ENCODE data around the gene RNFT2. TPM values are rescaled to one million over a fixed set of nuclear protein-coding genes. Genes with fewer than 3 reads are reported as not detected.

The RNFT2 gene
- total RNA-seq, 6 experiments from 2014 or later: 0.09 to 2.1 (median 0.75) TPM

DNA sequence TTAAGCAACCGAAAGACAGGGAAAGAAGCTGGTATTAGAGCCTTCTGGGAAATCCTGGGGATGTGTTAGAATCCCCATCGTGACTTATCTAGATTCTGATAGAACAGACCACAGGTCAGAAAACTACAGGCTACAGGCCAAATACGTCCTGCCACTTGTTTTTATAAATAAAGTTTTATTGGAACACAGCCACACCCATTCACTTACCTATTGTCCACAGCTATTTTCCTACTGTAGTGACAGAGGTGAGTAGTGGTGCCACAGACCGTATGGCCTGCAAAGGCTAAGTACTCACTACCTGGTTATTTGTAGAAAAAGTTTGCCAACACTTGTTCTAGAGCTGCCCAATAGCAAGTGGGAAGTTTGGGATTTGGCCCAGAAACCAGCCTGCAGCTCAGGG, 89.3 kb downstream of the RNFT2 start:
- WGBS (ENCODE audit: insufficient coverage, low coverage, low lambda C conversion rate, missing lambda C conversion rate): 64% methylated on average over 4 of the region's 4 CpGs
- TF ChIP-seq, protein P1, sequence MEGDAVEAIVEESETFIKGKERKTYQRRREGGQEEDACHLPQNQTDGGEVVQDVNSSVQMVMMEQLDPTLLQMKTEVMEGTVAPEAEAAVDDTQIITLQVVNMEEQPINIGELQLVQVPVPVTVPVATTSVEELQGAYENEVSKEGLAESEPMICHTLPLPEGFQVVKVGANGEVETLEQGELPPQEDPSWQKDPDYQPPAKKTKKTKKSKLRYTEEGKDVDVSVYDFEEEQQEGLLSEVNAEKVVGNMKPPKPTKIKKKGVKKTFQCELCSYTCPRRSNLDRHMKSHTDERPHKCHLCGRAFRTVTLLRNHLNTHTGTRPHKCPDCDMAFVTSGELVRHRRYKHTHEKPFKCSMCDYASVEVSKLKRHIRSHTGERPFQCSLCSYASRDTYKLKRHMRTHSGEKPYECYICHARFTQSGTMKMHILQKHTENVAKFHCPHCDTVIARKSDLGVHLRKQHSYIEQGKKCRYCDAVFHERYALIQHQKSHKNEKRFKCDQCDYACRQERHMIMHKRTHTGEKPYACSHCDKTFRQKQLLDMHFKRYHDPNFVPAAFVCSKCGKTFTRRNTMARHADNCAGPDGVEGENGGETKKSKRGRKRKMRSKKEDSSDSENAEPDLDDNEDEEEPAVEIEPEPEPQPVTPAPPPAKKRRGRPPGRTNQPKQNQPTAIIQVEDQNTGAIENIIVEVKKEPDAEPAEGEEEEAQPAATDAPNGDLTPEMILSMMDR (IDR thresholded peaks at IDR 0.05): no peak
- no peak for TF ChIP-seq POLR2A (IDR thresholded peaks at IDR 0.05)
- Histone ChIP-seq H3K4me3 (no peak overlapping the region), H3K36me3 (no peaks in the 10 kb centered on the region), H3K27me3 (no peaks in the 10 kb centered on the region), H3K9me3 (no peaks in the 10 kb centered on the region), H3K4me1 (no peaks in the 10 kb centered on the region), H3K27ac (no peak overlapping the region)
- DNase-seq (no peak), ATAC-seq (no peak)
- intact Hi-C loops (cut with DNase I): no loop called here

DNA sequence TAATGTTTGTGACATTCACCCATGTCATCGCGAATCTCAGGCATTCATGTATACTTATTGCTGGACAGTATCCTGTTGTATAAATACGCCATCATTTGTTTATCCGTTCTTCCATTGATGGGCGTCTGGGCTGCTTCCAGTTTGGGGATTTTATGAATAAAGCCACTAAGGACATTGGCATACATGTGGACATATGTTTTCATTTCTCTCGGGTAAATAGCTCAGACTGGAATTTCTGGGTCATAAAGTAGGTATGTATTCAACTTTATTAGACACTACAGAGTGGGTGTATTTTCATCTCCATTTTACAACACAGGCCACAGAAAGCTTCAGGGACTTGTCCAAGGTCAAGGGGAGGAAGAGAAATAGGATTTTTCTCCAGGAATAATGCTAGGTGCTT, 94.2 kb downstream of the RNFT2 start:
- intact Hi-C loops (cut with DNase I): no loop called here
- no peak for DNase-seq

DNA sequence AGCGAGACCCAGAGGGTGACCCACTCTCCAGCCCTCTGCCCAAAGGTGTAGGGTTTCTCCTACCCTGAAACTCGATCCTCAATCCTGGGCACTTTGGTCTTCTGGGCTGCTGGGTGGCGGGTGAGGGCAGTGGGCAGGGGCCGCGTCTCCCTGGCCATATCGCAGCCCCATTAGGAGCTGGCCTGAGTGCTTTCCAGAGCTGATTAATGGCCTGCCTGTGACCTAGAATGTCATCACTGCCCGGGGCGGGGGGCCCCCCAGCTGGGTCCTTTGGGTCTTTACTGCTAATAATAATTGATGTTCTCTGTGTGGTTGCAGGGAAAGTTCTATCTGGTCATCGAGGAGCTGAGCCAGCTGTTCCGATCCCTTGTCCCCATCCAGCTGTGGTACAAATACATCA, 95.4 kb downstream of the RNFT2 start:
- ATAC-seq: no peak
- WGBS (ENCODE audit: insufficient coverage, low coverage, low lambda C conversion rate, missing lambda C conversion rate): no CpG with 5 or more reads among the region's 10 CpGs
- no peak for DNase-seq

More for the DNA sequence above, 94.2 kb downstream of the RNFT2 start:
- no peak for TF ChIP-seq POLR2A (IDR thresholded peaks at IDR 0.05)
- TF ChIP-seq, protein P1 (IDR thresholded peaks at IDR 0.05): no peak
- Histone ChIP-seq H3K27me3 (no peaks in the 10 kb centered on the region), H3K9me3 (no peaks in the 10 kb centered on the region), H3K4me1 (no peaks in the 10 kb centered on the region), H3K27ac (no peak overlapping the region), H3K4me3 (no peak overlapping the region), H3K36me3 (no peaks in the 10 kb centered on the region)
- 83% methylated on average over 6 of the region's 6 CpGs for WGBS (ENCODE audit: insufficient coverage, low coverage, low lambda C conversion rate, missing lambda C conversion rate)
- no peak for ATAC-seq

DNA sequence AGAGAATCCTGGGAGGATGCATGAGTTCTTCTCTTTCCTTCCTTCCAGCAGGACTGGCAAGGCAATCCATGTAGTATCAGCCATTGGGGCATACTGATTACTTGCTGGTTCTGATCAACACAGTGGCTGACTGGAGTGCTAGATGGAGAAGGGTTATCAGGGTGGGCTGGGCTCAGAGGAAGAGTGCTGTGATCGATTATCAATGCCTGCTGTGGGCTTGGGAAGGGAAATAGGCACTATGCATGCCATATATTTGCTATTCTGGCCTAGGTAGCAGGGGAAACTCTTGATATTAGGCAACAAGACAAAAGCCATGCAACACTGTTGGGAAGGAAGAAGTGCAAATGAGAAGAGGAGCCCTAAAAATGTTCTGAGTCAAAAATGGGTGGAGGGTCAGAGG, 97.4 kb downstream of the RNFT2 start:
- DNase-seq: no peak
- no peaks in the 10 kb centered on the region for H3K36me3 ChIP-seq
- H3K27ac ChIP-seq: no peak overlapping the region
- H3K4me3 ChIP-seq: no peak overlapping the region
- H3K4me1 ChIP-seq: no peaks in the 10 kb centered on the region
- WGBS (ENCODE audit: insufficient coverage, low coverage, low lambda C conversion rate, missing lambda C conversion rate): 50% methylated on average over 1 of the region's 1 CpG
- intact Hi-C loops (cut with DNase I): no loop called here
- no peak for ATAC-seq
- no peaks in the 10 kb centered on the region for H3K27me3 ChIP-seq
- no peak for TF ChIP-seq POLR2A (IDR thresholded peaks at IDR 0.05)
- TF ChIP-seq, protein P1 (IDR thresholded peaks at IDR 0.05): no peak
- no peaks in the 10 kb centered on the region for H3K9me3 ChIP-seq

More for the DNA sequence above, 95.4 kb downstream of the RNFT2 start:
- TF ChIP-seq, protein P1 (IDR thresholded peaks at IDR 0.05): no peak
- TF ChIP-seq POLR2A (IDR thresholded peaks at IDR 0.05): no peak
- intact Hi-C loops (cut with DNase I): no loop called here
- Histone ChIP-seq H3K4me1 (no peaks in the 10 kb centered on the region), H3K36me3 (no peaks in the 10 kb centered on the region), H3K4me3 (no peak overlapping the region), H3K27me3 (no peaks in the 10 kb centered on the region), H3K9me3 (no peaks in the 10 kb centered on the region), H3K27ac (no peak overlapping the region)

DNA sequence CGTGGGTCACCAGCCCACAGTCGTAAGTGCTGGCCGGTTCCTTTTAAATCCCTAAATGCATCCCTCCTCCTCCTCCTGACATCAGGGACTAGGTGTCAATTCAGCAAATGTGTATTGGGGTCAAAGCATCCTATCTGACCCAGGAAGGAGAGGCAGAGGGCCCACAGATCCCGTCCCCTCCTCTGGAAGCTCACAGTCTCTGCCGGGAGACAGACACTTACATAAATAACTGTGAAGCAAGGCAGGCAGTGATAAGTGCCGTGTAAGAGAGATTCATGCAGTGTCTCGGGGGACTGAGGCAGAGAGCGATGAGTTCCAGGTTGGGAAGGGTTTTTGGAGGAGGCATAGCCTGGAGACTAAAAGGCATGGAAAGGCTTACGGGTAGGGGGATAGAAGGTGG, 99.0 kb downstream of the RNFT2 start:
- 75% methylated on average over 9 of the region's 9 CpGs for WGBS (ENCODE audit: insufficient coverage, low coverage, low lambda C conversion rate, missing lambda C conversion rate)
- no peak overlapping the region for H3K27ac ChIP-seq
- ATAC-seq (no peak), DNase-seq (no peak)
- H3K4me1 ChIP-seq: no peaks in the 10 kb centered on the region
- intact Hi-C loops (cut with DNase I): no loop called here
- TF ChIP-seq, protein P1 (IDR thresholded peaks at IDR 0.05): no peak
- TF ChIP-seq POLR2A (IDR thresholded peaks at IDR 0.05): no peak
- no peaks in the 10 kb centered on the region for H3K27me3 ChIP-seq
- H3K9me3 ChIP-seq: no peaks in the 10 kb centered on the region
- no peaks in the 10 kb centered on the region for H3K36me3 ChIP-seq
- H3K4me3 ChIP-seq: no peak overlapping the region
